ENCODE measurements around the gene L3MBTL1.

The L3MBTL1 gene

DNA sequence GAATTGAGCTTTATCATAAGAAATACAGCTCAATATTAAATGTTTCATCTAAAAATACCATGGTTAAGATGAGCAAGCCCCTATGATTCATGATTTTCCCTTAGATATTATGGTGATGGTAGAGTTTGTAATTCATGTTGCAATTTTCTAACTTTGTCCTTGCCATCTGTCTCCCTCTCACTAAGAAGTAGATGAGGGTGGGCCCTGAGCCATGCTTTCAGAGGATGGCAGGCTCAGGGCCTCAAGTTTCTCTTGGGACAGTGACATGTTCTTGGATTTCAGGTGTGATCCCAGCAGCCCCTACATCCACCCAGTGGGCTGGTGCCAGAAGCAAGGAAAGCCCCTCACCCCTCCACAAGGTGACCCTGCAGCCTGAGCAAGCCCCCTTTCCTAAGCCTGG, 25.6 kb downstream of the L3MBTL1 start:
- no peak for DNase-seq (ENCODE audit: low read depth, low spot score)
- H3K27ac ChIP-seq, result no peak overlapping the region

DNA sequence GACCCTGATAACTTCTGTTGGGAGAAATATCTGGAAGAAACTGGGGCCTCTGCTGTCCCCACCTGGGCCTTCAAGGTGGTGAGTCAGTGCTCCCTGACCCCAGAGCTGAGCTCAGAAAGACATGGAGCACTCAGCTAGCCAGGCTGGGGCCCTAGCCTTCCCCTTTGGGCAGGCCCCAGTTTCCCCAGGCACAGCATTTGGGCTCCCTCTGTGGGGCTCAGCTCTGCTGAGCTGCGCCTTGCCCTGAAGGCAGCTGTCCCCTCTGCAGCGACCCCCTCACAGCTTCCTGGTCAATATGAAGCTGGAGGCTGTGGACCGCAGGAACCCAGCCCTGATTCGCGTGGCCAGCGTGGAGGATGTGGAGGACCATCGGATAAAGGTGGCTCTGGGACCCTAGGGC, 26.5 kb downstream of the L3MBTL1 start:
- H3K27ac ChIP-seq, result no peak overlapping the region
- DNase-seq (ENCODE audit: low read depth, low spot score), result no peak

DNA sequence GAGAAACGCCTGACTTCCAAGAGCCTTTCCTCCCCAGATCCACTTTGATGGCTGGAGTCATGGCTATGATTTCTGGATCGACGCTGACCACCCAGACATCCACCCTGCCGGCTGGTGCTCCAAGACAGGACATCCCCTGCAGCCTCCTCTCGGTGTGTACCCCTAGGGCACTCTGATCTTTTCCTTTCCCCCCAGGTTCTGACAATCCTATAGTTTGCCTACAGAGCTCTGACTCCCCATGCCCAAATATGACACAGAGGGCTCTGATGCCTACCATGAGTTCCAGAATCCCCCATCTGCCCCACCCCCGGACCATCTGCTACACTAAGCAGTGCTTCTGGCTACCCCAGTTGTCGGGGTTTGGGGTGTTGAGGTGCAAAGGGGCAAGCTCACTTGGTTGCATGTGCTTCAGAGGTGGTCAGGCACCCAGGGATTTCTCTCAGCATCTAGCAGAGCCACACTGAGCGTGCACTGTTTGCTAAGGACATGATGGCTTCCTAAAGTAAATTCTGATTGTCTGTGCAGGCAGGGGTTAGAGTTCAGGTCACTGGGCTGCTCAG, 27.4 kb downstream of the L3MBTL1 start:
- H3K27ac ChIP-seq, result no peak overlapping the region
- DNase-seq (ENCODE audit: low read depth, low spot score), result no peak

DNA sequence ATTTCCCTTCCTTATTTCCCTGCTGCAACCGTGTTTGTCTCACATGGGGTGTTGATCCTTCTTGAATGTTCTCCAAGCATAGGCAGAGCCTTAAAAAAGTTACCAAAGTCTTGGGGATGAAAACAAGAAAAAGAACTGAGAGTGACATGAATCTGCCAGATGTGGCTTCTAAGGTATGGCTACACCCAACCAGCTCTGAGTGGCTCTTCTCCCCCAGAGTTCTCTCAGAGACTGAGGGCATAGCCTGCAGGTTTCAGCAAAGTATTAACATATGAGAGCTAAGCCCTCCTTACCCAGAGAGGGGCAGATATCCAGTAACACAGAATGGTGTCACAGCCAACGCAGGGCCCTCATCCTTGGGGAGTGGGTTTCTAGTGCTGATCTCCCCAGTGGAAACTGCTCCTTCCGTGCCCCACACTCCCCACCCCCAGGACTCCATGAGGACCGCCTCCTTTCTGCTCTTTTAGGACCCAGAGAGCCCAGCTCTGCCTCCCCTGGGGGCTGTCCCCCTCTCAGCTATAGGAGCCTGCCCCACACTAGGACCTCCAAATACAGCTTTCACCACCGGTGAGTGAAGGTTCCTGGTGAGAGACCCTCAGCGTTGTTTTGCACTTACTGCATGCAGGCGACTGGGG, 28.0 kb downstream of the L3MBTL1 start:
- no peak for DNase-seq (ENCODE audit: low read depth, low spot score)
- no peak overlapping the region for H3K27ac ChIP-seq

DNA sequence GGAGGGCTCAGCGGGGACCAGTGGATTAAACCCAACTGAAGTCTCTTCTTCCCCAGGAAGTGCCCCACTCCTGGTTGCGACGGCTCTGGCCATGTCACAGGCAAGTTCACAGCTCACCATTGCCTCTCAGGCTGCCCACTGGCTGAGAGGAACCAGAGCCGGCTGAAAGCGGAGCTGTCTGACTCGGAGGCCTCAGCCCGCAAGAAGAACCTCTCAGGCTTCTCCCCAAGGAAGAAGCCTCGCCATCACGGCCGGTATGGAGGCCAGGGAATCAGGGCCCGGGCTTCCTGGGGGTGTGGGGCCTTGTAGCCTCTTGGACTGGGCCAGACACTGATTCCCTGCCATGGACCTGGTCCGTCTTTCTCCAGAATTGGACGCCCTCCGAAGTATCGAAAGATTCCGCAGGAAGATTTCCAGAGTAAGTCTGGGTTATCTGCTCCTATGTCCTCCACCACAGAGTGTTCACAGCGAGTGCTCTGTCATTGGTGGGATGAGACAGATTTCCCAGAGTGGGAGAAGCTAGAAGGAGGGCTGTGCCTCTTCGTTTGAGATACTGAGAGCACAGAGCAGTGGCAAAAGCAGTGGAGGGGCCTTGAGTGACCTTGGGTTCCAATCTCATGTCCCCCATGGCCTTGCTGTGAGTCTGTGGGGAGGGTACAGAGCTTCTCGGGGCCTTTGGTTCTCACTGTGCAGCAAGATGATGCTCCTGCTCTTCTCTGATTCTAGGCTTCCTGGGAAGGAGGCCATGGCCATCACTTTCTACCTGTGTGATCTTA, 28.7 kb downstream of the L3MBTL1 start:
- no peak for DNase-seq (ENCODE audit: low read depth, low spot score)
- no peak overlapping the region for H3K27ac ChIP-seq

DNA sequence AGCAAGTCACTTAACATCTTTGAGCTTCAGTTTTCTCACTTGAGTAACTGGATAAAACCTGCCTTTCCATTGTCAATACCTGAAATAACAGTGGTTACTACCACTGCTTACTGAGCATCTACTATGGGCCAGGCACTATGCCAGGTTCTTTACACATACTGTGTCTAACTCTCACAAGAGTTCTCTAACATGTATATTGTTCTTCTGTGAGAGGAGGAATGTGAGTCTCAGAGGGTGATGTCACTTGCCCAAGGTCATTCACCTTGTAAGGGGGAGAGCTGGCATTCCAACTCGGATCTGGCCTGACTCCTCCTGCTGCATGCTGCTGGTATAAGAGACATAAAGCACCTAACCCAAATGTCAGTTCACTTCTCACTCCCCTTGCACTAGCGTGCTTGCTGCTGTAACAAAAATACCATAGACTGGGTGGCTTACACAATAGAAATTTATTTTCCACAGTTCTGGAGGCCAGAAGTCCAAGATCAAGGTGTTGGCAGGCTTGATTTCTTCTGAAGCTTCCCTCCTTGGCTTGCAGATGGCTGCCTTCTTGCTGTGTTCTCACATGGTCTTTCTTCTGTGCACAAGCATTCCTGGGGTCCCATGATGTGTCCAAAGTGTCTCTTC, 29.4 kb downstream of the L3MBTL1 start:
- no peak overlapping the region for H3K27ac ChIP-seq
- DNase-seq (ENCODE audit: low read depth, low spot score), result no peak

DNA sequence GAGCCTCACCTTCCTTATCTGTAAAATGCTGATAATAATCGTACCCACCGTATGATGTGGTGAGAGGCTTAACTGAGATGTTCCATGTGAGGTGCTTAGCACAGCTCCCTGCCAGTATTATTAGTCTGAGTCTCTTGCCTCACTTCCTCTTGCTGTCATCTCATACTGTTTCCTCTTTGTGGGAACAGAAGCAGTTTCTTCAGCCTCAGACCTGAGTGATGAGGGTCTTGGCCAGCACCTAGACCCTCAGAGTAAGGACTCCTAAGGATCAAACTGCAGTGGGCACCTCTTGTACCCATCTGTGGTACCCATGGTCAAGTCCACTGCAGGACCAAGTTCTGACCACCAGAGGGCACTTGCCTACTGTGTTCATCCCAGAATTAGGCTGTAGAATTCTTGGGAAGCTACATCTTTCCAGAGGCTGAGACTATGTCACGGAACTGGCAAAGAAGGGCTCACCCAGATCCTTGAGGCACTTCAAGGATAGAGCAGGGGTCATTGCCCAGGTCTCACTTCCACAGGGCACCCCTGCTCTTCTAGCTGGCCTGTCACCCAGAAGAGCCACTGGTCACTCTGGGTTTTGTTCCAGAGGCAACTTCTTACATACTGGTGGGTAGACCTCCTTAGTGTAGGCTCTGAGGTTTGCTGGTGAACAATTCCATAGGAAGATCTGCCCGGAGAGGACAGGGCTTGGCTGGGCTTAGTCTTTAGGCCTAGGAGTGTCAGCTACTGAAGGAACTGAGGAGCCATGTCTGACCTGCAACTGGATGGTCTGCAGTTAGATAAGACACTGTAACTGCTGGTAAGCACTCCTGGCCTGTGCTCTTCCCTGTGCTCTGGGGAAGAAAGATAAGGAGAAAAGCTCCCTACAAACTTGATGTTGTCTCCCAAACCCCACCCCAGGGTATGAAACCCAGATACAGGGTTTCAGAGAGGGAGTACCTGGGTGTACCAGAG, 30.7 kb downstream of the L3MBTL1 start:
- no peak overlapping the region for H3K27ac ChIP-seq
- no peak for DNase-seq (ENCODE audit: low read depth, low spot score)

DNA sequence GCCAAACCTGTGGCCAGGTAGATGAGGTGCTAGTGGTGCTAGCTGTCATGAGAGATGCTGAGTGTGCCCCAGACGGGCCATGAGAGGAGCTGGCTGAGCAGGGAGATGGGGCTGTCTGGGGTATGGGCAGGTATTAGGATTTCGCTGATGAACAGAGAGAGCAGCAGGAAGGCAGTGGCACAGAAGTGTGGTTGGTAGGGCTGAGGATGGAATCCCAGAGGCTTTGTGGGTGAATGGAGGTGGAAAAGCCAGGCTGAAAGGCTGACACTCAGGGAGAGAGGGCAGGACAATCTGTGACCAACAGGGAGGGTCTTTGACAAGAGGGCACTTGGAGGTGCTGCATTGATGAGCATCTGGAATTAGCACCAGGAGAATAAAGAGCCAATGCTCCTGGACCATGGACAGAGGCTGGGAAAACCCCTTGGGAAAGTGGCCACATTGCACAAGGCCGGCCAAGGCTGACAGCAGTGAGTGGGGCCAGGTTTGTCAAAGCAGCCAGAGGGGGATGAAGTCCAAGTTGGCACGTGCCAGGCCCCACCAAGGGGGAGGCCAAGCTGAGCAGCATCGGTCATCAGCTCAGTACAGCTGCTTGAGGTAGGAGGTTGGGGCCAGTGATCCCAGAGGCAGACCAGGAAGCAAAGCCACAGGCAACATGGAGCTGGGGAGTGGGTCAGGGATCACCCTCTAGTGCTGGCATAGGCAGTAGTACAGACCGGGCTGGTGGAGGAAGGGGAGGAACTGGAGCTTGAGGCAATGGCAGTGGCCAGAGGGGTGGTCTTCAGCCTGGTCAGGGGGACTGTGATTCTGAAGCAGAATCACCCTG, 31.6 kb downstream of the L3MBTL1 start:
- no peak overlapping the region for H3K27ac ChIP-seq
- no peak for DNase-seq (ENCODE audit: low read depth, low spot score)

DNA sequence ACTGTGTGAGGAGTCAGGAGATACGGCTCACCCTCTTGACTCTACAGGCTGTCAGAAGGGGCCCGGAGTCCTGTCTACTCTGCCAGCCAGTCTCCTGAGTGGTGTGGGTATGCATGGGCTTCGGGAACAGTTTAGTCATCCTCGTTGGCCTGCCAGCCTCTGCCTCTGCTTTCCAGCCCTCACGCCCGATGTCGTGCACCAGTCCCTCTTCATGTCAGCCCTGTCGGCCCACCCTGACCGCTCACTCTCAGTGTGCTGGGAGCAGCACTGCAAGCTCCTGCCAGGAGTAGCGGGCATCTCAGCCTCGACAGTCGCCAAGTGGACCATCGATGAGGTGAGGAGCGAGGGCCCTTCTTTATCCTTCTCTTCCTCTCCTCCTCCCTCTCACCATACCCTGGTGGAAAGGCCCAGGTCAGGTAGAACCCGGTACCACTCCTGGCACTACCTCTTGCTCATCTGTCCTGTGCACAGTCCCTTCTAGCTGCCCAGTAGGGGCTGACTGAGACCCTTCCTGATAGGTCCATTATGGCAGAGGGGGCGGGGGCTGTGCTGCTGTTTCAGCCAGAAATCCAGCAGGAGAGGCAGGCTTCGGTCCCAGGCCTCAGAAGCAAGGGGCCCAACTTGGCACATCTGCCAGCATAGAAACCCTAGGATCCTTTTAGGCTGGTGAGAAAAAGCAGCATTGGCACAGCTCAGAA, 32.6 kb downstream of the L3MBTL1 start:
- H3K27ac ChIP-seq, result no peak overlapping the region
- DNase-seq (ENCODE audit: low read depth, low spot score), result no peak

DNA sequence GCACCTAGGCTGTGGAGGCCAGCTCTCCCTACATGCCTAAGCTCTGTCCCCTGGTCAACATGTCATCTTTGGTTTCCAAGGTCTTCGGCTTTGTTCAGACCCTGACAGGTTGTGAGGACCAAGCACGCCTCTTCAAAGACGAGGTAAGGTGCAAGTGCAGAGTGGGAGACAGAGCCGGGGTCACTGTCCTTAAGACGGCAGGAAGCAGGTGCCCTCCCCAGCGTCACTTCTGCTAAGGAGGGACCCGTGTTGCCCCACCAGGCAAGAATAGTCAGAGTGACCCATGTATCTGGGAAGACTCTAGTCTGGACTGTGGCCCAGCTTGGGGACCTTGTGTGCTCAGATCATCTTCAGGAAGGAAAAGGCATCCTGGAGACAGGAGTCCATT, 33.2 kb downstream of the L3MBTL1 start:
- H3K27ac ChIP-seq, result no peak overlapping the region
- DNase-seq (ENCODE audit: low read depth, low spot score), result no peak

DNA sequence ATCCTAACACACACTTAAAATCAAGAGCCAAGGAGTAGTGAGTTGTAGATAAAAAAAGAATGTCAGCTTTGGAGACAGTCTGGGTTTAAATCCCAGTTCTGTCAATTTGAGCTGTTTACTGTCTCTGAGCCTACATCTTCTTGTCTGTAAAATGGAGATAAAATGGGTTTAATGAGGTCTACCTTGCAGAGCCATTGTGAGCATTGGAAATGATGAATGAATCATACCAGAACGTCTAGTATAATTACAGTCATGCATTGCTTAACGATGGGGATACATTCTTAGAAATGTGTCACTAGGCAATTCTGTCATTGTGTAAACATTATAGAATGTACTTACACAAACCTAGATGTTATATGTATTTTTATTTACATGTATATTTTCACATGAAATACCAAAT, 33.7 kb downstream of the L3MBTL1 start:
- DNase-seq (ENCODE audit: low read depth, low spot score), result peak; percentile 60

DNA sequence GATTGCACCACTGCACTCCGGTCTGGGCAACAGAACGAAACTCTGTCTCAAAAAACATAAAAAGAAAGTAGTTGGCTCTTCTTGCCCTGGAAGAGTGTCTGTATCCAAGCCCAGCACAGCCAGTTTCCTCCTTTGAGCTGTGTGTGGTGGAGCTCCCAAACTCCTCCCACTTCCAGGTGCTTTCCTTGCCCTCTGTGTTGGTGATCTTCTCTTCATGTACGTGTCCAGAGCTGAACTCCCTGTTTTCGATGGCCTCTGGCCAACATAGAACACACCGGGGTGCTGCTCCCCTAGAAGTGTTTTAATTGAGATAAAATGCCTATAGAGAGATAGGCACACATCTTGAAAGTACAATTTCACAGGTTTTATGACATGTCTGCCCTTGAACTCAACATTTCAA, 34.7 kb downstream of the L3MBTL1 start:
- no peak overlapping the region for H3K27ac ChIP-seq
- no peak for DNase-seq (ENCODE audit: low read depth, low spot score)

More for the DNA sequence above, 33.7 kb downstream of the L3MBTL1 start:
- no peak overlapping the region for H3K27ac ChIP-seq

DNA sequence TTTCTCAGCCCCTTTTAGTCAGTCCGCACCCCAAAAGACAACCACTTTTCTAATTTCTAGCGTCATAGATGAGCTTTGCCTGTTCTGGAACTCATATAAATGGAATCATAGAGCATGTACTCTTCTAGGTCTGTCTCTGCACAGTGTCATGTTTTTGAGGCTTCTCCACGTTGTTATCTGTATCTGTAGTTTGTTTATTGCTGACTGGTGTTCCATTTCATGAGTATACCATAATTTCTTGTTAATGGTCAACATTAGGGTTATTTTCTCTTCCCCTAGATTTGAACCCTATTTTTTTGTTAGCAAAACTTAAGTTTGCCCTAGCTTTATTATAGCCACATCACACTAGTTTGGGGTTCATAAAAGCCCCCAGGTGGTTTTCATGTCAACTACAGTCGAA, 35.2 kb downstream of the L3MBTL1 start:
- no peak for DNase-seq (ENCODE audit: low read depth, low spot score)
- no peak overlapping the region for H3K27ac ChIP-seq

DNA sequence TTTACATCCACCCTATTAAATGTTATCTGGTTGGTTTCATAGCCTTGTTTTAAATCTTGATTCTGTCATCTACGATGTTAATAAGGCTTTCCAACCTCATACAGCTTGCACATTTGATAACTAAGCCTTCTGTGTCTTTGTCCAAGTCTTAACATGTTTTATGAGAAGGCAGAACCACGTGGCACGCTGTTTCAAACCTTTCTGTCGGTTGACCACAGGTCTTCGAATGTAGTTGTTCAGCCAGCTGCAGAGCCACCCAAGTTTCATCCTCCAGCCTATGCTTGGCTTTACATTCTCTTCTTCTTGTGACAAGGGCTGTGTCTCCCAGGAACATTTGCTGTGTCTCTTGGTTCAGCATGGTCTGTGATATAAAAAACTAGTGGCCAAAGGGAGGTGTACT, 35.6 kb downstream of the L3MBTL1 start:
- peak; percentile 68 for DNase-seq (ENCODE audit: low read depth, low spot score)
- H3K27ac ChIP-seq, result no peak overlapping the region

DNA sequence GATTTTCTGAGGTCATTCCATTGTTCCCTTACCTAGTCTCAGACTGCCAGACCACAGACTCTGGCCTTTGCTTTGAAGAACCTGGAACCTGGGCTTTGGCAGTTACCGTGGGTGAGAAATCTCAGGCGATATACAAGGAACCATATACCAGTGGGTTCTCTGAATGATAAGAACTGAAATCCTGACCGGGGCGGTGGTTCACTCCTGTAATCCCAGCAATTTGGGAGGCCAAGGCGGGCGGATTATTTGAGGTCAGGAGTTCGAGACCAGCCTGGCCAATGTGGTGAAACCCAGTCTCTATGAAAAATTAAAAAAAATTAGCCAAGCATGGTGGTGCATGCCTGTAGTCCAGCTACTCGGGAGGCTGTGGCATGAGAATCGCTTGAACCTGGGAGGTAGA, 37.0 kb downstream of the L3MBTL1 start:
- H3K27ac ChIP-seq, result no peak overlapping the region
- no peak for DNase-seq (ENCODE audit: low read depth, low spot score)

DNA sequence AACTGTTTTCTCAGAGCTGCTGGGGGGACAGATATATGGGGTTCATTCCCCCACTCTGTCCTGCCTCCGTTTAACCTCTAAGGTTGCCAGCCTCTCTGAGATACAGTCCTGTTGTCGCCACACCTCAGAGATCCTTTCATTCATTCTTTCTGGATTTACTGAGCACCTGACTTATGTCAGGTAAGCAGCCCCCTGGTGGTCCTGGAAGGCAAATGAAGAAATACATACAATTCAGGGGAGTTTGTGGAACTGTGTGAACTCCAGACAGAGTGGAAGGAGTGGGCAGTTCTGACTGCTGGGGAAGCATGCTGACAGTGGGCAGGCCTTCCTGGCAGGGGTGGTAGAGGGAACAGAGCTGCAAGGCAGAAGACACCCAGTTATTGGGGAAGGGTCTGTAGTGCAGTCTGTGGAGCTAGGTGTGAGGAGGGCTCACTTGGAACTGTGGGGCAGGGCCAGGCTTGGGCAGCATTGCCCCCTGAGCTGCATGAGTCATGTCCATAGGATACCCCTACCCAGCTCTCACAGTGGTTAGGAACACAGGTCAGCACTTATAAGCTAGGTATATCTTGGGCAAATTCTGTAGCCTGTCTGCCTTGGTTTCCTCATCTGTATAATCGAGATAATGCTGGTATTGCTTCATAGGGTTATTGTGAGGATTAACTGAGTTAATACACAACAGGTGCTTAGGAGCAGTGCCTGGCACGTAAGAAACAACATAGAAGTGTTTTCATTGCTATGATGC, 38.5 kb downstream of the L3MBTL1 start:
- H3K27ac ChIP-seq, result no peak overlapping the region
- DNase-seq (ENCODE audit: low read depth, low spot score), result no peak

DNA sequence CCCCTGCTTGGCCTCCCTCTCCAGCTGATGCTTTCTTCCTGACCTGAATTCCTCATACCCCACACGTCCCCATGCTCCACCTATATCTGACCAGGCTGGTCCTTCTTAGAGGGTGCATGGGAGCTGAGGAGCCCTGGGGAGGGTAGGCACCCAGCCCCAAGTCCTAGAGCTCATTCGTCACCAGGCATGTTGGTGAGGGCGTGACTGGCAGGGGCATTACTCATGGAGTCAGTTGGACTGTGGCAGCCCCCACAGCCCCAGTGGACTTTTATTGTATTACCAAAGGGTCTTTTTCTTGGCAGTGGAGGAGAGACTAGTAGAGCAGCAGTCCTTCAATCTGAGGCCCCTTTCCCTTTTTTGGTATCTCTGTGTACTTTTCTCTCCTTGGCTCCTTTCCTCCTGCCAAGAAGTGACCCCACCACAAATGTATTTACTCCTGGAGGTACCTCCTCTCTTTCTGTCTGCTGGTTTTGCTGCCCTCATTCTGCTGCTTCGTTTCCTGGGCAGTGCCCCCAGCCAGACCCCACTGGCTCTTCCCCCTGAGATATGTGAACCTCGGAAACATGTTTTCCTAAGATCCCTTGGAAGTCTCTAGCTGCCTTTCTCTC, 40.9 kb downstream of the L3MBTL1 start:
- no peak for DNase-seq (ENCODE audit: low read depth, low spot score)
- no peak overlapping the region for H3K27ac ChIP-seq

All from epithelial cell of prostate (primary cell).